GM18498 (cell line): Measurements from ENCODE around the gene VIT.

Source experiments
- ATAC-seq: cut with Tn5 transposase; IDR thresholded peaks from one replicate; pipeline ENCODE4 v1.9.1; 2021; ENCODE audit warnings: mild to moderate bottlenecking, moderate library complexity; ENCODE audit not compliant: unreplicated experiment

VIT gene, protein sequence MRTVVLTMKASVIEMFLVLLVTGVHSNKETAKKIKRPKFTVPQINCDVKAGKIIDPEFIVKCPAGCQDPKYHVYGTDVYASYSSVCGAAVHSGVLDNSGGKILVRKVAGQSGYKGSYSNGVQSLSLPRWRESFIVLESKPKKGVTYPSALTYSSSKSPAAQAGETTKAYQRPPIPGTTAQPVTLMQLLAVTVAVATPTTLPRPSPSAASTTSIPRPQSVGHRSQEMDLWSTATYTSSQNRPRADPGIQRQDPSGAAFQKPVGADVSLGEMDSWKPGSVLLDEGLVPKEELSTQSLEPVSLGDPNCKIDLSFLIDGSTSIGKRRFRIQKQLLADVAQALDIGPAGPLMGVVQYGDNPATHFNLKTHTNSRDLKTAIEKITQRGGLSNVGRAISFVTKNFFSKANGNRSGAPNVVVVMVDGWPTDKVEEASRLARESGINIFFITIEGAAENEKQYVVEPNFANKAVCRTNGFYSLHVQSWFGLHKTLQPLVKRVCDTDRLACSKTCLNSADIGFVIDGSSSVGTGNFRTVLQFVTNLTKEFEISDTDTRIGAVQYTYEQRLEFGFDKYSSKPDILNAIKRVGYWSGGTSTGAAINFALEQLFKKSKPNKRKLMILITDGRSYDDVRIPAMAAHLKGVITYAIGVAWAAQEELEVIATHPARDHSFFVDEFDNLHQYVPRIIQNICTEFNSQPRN

DNA sequence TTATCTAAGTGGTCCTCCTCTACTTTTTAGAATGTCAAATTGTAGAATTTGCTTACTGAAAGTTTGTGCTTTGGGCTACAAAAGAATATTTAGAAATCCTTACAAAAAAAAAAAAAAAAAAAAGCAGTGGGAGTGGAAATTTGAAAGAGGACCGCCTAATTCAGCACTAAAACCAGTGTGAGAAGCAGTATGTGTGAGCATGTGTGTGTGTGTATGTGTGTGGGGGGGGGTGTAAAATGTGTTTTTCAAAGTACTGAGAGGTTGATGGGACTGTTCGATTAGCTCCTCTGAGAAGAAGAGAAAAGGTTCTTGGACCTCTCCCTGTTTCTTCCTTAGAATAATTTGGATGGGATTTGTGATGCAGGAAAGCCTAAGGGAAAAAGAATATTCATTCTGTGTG, at the start of gene VIT:
TSS of gene VIT (plus strand) at position 175 of the 400 bp plus-strand sequence. CDS start 19,664 bp downstream, outside the sequence.
- ATAC-seq = no peak

DNA sequence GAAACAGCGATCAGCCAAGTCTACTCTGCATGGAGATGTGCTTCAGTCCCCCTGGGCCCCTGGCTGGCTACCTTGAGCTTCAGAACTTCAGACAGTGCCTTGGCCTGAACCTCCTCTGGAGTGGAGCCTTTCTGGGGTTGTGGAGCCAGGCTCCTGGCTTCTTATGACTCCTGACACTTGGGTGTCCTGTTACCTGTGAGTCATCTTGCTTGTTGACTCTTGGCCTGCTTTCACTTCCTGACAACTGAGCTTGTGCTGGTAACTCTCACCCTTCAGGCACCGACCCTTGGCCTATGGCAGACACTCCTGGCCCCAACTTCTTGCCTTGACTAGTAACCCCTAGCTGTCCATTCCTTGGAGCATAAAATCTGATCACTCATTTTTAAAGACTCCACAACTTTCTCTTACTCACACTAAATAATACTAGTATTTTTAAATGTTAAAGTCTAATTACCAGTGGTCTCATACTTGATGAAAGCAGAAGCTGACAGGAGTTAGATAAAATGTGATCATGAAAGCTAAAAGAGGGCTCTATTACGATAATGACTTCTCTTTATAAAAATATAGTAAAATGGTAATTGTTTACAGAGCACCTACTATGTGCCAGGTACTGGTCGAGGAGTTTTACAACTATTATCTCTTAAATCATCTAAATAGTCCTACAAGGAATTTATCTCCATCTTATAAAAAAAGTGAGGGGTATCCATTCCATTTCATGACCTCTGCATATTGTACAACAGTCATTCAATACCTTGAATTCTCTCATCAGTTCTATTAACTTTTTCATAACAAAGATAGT, 46.3 kb upstream of the VIT start:
- peak; percentile 86 for ATAC-seq

DNA sequence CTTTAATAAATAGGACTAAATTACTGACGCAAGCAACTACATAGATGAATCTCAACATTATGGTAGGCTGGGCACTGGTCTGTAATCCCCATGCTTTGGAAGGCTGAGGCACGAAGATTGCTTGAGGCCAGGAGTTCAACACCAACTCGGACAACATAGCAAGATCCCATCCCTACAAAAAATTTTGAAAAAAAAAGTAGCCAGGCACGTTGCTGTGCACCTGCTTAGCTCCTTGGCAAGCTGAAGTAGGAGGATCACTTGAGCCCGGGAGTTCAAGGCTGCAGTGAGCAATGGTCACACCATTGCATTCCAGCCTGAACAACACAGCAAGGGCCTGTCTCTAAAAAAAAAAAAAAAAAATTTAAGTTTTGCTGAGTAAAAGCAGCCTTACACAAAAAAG, 43.4 kb upstream of the VIT start:
- no peak for ATAC-seq

DNA sequence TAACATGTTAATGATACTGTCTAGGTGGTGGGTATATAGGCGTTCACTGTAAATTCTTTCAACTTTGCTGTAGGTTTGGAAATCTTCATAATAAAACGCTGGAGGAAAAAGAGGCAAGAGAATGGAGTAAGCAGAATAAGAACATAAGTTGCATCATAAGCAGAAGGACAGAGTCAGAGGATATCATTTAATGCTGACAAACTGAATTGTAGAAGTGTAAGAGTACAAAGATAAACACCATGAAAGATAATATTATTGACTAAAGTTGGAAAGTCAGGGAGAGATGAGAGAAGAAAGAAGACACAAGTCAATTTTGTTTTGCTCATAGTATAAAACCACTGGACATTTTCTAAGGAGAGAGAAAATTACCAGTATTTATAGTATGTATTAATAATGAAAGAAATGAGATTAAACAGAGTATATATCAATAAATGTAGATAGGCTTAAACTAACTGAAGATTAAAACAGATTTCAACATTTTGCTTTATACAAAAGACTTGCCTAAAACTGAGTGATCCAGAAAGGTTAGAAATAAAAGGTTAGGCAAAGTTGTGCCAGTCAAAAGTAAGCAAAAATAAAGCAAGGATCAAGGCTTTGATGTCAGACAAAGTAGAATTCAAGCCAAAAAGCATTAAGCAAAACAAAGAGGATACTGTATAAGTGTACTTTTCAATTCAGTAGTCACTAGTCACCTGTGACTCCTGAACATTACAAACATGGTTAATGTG, 42.4 kb upstream of the VIT start:
- ATAC-seq = no peak

DNA sequence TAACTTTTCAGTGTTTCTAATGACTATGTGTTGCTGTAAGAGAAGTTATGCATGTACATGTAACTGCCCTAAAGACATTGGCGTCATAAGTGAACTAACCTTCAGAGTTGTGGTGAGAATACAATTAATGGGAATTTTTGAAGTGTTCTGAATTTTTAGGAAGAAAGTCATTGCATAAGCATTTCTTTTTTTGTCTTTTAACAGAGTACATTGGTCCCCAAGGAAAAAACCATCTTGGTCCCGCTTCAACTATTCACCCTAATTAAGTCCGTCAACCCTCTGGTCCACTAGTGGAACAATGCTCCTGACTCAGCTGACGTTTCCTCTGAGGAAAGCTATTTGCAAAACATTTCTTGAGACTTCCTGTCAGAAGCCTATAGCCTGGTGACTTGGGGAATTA, 41.1 kb upstream of the VIT start:
- ATAC-seq = no peak

DNA sequence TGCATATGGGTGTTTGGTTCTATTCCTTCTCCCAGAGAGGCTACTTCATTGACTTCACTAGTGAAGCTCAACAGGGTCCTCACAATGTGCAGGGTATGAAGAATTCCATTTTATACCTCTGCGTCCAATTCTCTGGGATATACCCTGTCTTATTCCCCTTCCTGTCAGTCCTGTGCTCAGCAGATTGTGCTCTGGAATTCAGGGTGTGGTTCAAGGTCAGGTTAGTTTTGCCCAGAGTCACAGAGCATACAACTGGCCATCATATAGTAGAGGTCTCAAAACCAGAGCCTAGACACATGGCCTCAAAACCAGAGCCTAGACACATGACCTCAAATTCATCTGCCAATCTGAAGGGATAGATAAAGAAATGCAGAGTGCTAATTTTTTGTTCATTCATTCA, 38.8 kb upstream of the VIT start:
- ATAC-seq = no peak

DNA sequence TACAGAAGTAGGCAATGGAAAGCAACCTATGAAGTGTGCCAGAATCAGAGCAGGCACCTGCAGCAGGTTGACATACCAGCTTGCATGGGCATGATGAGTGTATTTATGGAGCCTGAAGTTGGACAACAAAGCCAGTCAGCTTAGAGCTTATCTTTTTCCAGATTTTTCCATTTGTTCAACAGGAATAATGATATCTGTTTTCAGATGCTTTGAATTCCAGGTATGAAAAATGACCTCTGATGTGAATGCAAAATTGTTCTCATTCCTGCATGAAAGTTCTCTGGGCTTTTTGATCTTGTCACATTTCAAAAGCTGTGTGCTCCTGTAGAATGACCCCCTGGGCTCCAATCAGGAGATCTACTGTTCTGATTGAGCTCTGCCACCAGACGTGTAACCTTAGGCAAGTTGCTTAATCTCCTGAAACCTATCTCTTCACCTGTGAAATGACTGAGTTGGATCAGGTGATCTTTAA, 38.2 kb upstream of the VIT start:
- ATAC-seq = no peak

DNA sequence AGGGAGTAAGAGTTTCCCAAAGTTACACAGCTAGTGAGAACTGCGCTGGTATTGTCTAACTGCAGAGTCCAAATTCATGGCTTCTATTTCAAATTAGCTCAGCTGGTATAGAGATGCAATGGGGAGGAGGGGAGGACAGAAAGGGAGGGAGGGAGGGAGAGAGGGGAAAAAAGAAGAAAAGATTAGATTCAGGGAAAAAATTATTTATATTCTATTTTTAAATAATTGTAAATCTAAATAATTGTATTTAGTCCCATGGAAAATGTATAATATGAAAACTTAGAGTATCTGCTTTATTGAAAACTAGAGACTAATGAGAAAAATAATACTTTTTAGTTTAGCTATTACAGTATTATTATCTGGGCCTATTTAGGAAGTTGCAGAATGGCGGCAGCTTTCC, 37.3 kb upstream of the VIT start:
- ATAC-seq = no peak

DNA sequence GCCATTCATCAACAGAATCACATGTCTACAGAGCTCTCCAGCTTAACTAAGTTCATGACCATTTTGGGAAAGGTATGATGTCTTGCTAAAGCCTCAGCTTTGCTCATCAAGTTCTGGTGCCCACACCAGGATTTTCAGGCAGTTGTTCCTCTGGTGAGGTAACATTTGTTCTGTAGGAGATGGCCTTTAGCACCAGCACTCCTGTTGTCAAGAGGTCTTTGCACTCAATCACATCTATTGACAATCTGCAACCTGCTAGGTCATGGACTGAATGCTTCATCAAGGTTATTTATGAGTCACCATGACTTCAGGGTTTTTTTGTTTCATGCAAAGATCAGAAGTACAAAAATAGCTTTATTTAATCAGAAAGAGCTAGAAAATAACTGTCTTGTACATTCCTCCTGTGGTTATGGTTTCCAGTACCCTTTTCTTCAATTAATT, 36.6 kb upstream of the VIT start:
- ATAC-seq = peak; percentile 59

DNA sequence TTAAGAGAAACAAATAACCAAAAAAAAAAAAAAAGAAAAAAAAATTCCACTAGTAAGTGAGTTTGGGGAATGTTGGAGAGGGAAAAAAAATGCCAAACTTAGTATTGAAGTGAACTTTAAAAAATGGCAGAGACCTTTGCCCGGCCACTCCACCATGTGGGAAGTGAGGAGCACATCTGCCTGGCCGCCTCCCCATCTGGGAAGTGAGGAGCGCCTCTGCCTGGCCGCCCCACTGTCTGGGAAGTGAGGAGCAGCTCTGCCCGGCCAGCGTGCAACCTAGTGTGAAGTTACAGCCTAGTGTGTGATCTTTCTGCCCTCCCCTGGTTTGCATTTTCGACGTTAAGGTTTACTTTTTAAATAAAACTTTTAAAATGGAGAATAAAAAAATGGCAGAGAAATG, 33.9 kb upstream of the VIT start:
- no peak for ATAC-seq

DNA sequence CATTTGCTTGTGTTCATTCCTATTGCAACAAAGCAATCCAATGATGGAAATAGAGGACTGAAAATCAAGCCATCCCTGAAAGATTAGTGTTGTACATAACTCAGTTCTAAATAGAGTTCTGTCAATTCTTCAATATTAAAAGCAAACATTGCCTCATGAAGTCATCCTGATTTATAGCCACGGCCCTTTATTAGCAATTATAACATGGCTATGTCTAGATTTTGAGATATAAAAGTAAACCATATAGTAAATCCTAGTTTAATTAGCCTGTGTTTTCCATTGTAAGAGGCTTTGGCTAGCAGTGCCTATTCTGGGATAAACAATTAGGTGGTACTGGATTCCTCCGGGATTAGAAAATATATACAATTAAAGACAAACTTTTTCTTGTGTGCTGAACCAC, 33.2 kb upstream of the VIT start:
- ATAC-seq = no peak

DNA sequence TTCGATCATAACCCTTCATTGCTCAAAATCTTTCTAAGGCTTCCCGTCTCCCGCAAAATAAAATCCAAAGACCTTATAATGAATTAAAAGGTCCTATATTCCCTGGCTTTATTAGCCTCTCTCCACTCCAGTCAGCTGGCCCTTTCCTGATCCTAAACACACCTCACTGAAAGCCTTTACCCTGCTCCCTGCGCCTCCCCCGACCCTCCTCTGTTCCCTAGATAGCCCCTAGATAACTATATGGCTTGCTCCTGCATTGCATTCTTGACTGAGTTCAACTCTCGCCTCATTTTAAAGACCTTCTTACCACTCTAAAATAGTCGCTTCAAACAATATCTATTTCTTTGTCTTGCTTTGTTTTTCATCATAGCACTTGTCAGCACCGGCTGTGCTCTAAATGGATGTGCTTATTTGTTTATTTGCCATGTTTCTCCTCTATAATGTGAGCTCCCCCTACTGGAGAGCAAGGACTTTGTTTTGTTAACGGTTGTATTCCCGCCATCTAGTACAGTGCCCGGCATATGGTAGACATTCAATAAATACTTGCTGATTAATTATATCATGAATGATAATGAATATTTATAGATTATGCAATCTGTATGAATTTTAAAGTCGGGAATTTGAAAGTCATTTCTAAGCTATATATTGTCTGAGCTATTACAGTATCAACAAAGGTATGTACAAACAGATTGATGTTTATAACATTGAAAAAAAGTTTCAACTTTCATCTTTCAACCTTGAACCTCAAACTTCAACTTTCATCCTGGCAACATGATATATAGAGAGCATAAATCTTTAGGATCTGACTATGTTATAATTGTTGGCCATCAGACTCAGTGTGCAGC, 32.4 kb upstream of the VIT start:
- ATAC-seq = peak; percentile 85

DNA sequence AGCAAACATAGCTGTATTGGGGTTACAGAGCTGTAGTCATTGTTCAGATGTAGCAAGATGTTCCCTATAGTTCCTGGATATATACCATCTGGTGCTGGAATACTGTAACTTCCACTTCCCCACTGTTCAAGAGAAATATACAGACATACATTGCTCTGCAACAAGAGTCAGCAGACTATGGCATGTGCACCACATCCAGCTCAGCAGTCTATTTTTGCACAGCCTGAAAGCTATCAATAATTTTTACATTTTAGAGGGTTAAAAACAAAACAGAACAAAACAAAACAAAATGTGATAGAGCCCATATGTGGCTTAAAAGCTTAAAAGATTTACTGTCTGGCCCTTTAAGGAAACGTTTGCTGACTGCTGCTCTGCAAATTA, 31.8 kb upstream of the VIT start:
- ATAC-seq = no peak

DNA sequence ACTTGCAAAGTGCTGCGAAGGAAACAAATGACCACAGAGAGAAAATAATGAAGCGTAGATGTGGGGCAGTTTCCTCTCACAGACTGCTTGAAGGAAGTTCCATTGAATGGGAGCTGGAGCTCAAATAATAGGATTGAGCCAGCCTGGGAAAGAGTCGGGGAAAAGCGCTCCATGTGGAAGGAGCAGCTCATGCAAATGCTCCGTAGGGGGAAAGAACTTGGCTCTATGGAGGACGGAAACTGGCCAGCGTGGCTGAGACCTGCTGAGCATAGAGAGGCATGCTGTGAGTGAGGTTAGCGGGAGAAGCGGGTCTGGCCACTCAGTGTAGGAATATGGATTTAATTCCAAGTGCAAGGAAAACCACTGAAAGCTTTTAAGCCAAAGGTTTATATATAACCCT, 28.6 kb upstream of the VIT start:
- no peak for ATAC-seq

DNA sequence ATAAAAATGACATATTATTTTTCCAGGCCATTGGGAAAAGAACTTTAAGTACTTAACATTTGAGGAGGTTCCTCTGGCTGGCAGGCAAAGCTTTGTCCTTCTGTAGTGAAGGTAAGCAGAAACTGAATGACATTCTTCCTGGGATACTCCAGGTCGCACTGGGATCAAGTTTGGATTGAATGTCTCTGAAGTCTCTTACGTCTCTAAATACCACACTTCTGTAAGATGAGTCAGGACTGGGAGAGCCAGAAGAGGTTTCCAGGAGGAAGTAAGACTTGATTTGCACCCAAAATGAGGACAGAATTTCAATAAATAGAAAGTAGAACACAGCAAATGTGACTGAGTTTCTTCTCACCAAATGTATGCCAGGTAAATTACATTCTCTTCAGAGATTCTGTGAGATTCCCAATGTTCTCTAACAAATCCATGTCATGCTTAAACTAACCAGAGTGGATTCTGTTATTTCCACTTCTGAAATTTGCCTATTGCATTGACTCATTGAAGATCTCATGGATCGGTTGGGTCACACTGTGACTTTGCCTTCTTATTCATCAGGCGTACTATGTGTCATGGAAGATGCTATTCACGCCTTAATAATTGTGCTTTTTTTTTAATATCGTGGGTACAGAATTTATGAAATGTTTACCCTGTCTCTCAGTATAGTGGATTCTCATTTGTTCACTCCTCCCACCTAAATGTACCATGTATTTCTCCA, 25.5 kb upstream of the VIT start:
- ATAC-seq = no peak

DNA sequence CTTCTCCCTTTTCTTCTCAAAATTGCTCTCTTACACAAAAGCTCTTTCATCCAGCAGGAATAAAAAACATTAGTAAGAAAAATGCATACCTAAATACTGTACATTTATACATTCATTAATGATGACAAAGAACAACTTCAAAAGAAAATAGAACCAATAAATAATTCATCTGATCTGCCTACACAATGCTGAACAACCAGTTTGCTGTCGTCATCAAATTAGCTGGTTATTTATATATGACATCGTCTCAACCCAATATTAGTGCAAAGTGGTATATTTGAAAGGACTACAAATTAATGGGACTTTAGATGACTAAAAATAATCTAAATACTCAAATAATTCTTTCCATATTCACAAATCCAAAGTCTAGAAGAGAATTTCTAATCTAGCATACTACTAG, 24.8 kb upstream of the VIT start:
- ATAC-seq = no peak

DNA sequence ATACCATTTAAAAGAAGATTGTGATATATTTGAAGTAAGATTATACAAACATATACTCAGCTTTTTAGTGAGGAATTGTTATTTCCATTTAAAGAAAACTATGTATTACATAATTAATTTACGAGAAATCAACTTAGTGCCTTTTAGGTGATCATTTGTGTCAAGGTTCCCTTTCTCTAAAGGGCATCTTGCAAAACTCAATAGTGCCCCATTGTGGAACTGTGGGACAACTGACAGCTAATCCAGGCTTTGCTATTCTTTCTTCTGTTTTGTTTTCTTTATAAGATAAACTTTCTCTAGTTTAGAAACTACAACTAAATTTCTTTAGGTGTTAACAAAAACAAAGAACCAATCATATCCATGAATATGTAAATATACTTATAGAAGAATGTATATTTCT, 24.3 kb upstream of the VIT start:
- no peak for ATAC-seq

DNA sequence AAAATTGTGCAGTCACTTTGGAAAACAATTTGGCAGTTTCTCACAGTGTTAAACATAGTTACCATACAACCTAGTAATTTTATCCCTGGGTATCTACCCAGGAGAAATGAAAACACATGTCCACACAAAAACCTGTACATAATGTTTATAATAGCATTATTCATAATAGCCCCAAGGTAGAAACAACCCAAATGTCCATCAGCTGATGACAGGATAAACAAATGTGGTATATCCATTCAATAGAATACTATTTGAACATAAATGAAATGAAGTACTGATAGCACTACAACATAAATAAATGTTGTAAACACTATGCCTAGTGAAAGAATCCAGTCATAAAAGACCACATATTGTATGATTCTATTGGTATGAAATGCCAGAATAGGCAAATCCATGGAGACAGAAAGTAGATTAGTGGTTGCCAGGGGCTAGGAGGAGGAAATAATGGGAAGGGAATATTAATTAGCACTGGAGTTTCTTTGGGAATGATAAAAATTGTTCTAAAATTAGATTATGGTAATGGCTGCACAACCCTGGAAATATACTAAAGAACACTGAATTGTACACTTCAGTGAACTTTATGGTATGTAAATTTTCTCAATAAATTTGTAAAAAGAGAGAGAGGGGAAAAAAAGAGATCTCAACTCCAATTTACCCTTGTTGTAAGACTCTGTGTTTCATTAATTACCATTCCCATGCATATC, 20.8 kb upstream of the VIT start:
- ATAC-seq = no peak

DNA sequence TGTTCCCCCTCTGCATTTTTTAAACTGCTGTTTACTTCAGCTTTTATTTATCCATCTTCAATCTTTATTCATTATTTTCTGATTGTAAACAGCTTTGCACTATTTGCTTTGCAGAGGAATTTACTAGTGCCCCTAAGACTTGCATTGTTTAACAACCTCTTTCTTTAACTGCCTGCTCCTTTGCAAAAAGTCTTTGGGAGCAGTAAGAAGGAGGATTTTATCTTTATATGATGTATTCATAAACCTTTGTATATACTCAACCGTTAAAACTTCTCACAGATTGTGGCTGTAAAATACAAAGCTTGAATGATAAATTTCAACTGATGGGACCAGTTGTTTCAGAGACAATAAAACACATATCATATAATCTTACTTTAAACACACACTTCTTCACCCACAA, 20.1 kb upstream of the VIT start:
- no peak for ATAC-seq
